Neutrophil (primary cell): ENCODE results near the gene FMNL3.
A peak's percentile ranks its signal among the peaks of the same experiment; 100 is the strongest.

Experiments used
- H3K27ac ChIP-seq: fragments of 200-600 bp; sonication (generic); 2 replicates; pipeline ENCODE4 v1.5.1; 2016; ENCODE audit warnings: mild to moderate bottlenecking, moderate library complexity
- H3K27me3 ChIP-seq: fragments of 200-600 bp; sonication (generic); 2 replicates; pipeline ENCODE4 v1.6.0; 2016; ENCODE audit warnings: mild to moderate bottlenecking
- H3K36me3 ChIP-seq: fragments of 200-600 bp; sonication (generic); 2 replicates; pipeline ENCODE4 v1.5.1; 2017
- H3K4me1 ChIP-seq, 2 experiments: fragments of 200-600 bp in 1 of 2; sonication (generic) in 1 of 2; 1 replicate in 1 of 2; 2 replicates in 1 of 2; pipeline versions ENCODE4 v1.5.1 to v1.6.1; 2013 to 2016; ENCODE audit warnings: low read depth in 1 of 2, low read length in 1 of 2, mild to moderate bottlenecking in 1 of 2, moderate library complexity in 1 of 2; ENCODE audit not compliant: control insufficient read depth in 1 of 2, insufficient read depth in 1 of 2
- H3K4me3 ChIP-seq, 2 experiments: fragments of 200-600 bp in 1 of 2; sonication (generic) in 1 of 2; 1 replicate in 1 of 2; 2 replicates in 1 of 2; pipeline ENCODE4 v1.5.1; 2013 to 2016; ENCODE audit warnings: low read depth in 1 of 2, low read length in 1 of 2, mild to moderate bottlenecking in 1 of 2, moderate library complexity in 1 of 2
- H3K9me3 ChIP-seq: fragments of 200-600 bp; sonication (generic); 2 replicates; pipeline ENCODE4 v1.5.1; 2016
- TF ChIP-seq, protein P1 (sequence below): fragments of 200-600 bp; sonication (generic); IDR thresholded peaks from 2 replicates; pipeline ENCODE4 v1.5.1; 2016; ENCODE audit warnings: antibody characterized with exemption

FMNL3 gene, protein sequence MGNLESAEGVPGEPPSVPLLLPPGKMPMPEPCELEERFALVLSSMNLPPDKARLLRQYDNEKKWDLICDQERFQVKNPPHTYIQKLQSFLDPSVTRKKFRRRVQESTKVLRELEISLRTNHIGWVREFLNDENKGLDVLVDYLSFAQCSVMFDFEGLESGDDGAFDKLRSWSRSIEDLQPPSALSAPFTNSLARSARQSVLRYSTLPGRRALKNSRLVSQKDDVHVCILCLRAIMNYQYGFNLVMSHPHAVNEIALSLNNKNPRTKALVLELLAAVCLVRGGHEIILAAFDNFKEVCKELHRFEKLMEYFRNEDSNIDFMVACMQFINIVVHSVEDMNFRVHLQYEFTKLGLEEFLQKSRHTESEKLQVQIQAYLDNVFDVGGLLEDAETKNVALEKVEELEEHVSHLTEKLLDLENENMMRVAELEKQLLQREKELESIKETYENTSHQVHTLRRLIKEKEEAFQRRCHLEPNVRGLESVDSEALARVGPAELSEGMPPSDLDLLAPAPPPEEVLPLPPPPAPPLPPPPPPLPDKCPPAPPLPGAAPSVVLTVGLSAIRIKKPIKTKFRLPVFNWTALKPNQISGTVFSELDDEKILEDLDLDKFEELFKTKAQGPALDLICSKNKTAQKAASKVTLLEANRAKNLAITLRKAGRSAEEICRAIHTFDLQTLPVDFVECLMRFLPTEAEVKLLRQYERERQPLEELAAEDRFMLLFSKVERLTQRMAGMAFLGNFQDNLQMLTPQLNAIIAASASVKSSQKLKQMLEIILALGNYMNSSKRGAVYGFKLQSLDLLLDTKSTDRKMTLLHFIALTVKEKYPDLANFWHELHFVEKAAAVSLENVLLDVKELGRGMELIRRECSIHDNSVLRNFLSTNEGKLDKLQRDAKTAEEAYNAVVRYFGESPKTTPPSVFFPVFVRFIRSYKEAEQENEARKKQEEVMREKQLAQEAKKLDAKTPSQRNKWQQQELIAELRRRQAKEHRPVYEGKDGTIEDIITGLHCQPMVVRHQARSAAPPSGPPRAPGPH

DNA sequence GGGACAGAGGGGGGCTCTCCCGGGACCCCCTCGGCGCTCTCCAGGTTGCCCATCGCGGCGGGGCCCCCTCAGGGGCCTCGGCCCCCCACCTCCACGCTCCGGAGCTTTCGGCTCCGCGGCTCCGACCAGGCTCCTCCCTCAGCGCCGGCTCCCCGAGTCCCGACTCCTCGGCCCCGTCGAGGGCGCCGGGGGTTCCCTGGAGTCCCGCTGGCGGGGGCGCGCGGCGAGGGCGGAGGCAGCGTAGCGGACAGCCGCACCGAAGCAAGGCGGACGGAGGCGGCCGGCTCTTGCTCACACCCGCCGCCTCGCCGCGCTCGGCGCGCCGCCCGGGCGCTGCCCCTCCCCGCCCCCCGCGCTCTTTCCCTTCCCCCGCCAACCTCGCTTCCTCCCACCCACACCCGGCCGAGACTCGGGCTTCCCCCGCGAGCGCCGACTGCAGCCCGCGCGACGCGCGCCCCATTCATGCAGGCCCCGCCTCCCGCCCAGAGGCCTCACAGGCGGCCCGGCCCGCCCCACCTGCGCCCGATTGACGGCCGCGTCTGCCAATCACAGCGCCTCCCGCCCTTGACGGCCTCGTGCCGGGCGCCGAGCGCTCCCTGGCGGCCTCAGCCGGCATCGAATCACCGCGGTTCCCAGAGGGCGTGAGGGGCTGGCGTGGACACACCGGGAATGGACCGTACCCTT is at the start of gene FMNL3:
FMNL3 (minus strand) TSS at position 278 of the 684 bp plus-strand sequence; CDS start at position 53, 225 bp downstream.
- peak within 1 kb of the TSS; percentile 66 for H3K27ac ChIP-seq

DNA sequence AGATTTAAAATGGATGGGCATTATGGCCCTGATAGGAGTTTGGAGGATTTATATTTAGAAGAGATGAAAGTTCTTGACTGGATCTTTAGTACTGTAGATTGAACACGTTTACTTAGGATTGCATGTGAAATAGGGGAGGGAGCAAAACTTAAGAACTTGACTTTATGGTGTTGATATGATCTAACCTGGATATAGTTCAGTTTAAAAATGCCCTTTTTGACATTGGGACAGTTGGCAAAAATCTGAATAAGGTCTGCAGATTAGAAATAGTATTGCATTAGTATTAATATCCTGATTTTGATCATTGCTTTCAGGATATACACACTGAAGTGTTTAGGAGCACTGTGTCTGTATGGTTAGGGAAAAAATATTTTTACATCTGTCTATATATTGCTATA is 43.8 kb upstream of the FMNL3 start:
- no peaks in the 10 kb centered on the region for H3K27me3 ChIP-seq
- TF ChIP-seq, protein P1, sequence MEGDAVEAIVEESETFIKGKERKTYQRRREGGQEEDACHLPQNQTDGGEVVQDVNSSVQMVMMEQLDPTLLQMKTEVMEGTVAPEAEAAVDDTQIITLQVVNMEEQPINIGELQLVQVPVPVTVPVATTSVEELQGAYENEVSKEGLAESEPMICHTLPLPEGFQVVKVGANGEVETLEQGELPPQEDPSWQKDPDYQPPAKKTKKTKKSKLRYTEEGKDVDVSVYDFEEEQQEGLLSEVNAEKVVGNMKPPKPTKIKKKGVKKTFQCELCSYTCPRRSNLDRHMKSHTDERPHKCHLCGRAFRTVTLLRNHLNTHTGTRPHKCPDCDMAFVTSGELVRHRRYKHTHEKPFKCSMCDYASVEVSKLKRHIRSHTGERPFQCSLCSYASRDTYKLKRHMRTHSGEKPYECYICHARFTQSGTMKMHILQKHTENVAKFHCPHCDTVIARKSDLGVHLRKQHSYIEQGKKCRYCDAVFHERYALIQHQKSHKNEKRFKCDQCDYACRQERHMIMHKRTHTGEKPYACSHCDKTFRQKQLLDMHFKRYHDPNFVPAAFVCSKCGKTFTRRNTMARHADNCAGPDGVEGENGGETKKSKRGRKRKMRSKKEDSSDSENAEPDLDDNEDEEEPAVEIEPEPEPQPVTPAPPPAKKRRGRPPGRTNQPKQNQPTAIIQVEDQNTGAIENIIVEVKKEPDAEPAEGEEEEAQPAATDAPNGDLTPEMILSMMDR: no peak
- peaks cover 40% of the 10 kb centered on the region for H3K36me3 ChIP-seq
- H3K27ac ChIP-seq: peak overlapping the region; percentile 53
- no peak overlapping the region for H3K4me3 ChIP-seq
- H3K9me3 ChIP-seq: no peaks in the 10 kb centered on the region
- H3K4me1 ChIP-seq: peaks cover 18 to 22% of the 10 kb centered on the region in 2 experiments

More for the DNA sequence above, at the start of gene FMNL3:
- TF ChIP-seq, protein P1: peak; percentile 99
- H3K36me3 ChIP-seq: no peaks in the 10 kb centered on the region
- peak within 1 kb of the TSS; percentile 79 to 88 for H3K4me3 ChIP-seq
- H3K4me1 ChIP-seq: peaks cover 15 to 17% of the 10 kb centered on the region in 2 experiments
- H3K9me3 ChIP-seq: no peaks in the 10 kb centered on the region
- peaks cover 42% of the 10 kb centered on the region for H3K27me3 ChIP-seq

DNA sequence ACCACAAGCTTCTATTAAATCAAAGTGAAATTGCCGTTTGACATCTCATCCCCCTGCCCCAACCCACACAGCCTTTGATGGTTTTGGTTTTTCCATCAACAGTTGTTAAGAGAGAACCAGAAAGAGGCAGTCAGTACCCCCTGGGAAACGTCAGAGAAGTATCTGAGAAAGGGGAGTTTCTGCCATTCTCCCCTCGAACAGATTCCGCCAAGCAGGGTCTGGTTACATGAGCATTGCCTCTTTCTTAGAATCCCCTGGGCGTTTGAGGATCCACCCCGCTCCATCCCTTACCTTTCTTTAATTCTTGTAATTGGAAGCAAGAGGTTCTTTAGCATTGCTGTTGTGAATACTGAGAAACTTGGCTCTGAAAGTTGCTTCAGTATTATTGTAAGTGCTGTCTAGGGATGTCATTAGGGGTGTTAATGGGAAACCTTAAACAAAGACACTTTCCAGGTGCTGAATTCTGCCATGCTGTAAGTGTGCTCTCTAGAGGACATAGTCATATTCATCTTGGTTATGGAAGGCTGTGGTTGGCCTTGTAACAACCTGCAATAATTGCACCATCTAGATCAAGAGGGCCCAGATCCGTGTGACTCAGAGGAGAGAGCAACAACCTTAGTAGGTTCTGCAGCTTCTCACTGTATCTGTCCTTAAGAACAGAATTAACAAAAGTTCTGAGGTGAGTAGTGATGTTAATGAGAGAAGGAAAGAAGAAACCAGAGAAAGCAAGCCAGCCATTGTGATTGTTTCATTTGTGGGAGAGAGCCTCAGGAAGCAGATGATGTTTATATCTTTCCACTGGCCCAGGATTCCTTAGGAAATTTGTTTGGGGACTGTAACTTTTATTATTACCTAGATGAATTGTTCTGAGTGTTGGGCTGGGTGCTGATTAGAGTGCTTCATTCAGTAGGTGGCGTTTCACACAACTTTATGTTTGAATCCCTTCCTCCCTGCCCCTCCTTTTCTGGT is 43.1 kb upstream of the FMNL3 start:
- Histone ChIP-seq H3K4me1 (peaks cover 18 to 22% of the 10 kb centered on the region in 2 experiments), H3K27me3 (no peaks in the 10 kb centered on the region), H3K36me3 (peaks cover 34% of the 10 kb centered on the region), H3K27ac (peak overlapping the region; percentile 53), H3K4me3 (no peak overlapping the region), H3K9me3 (no peaks in the 10 kb centered on the region)
- TF ChIP-seq, protein P1: no peak

DNA sequence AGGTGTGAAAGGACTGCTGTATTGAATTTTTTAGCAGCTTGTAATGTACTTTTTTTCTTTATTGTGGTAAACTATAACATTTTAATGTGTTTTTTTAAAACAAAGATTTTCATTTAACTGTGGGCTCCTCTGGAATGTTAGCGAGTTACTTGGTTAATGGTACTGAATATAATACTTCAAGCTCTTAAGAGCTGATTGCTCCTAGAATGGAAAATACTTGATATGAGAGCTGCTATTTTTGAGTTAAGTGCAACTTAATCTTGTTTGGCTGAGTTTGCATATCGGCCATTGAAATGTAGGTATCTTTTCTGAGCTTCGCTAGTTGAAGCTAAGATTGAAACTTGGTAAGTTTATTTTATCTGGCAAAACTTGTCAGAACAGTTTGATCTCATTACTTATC is 41.6 kb upstream of the FMNL3 start:
- Histone ChIP-seq H3K27ac (no peak overlapping the region), H3K4me1 (peaks cover 28 to 34% of the 10 kb centered on the region in 2 experiments)

More for the DNA sequence above, 41.6 kb upstream of the FMNL3 start:
- TF ChIP-seq, protein P1: no peak
- H3K4me3 ChIP-seq: no peak overlapping the region
- no peaks in the 10 kb centered on the region for H3K9me3 ChIP-seq
- peaks cover 32% of the 10 kb centered on the region for H3K36me3 ChIP-seq
- H3K27me3 ChIP-seq: no peaks in the 10 kb centered on the region
